Measurements from ENCODE around the gene ELAPOR1. TPM values are rescaled to one million over a fixed set of nuclear protein-coding genes. Genes with fewer than 3 reads are reported as not detected.

Gene ELAPOR1
- total RNA-seq, 1 donor from 2014 or later = 0.08 TPM

- Histone ChIP-seq H3K4me3 (ENCODE audit: low read depth, low read length) (no peak overlapping the region), H3K36me3 (ENCODE audit: control insufficient read depth, insufficient read depth, low read length) (no peaks in the 10 kb centered on the region)
Observed at GRCh38 chr1:109158433-109158832, 44.5 kb downstream of the ELAPOR1 start.

GRCh38 chr1:109159326-109159725 lies 45.4 kb downstream of the ELAPOR1 start:
- no peak for DNase-seq (ENCODE audit: low read depth)
- TF ChIP-seq CTCF (IDR thresholded peaks at IDR 0.05; ENCODE audit: insufficient read depth, low read length, poor library complexity, severe bottlenecking) = no peak
- Histone ChIP-seq H3K36me3 (ENCODE audit: control insufficient read depth, insufficient read depth, low read length) (no peaks in the 10 kb centered on the region), H3K27me3 (ENCODE audit: control insufficient read depth, insufficient read depth, low read length) (no peaks in the 10 kb centered on the region), H3K4me3 (ENCODE audit: low read depth, low read length) (no peak overlapping the region)

More at GRCh38 chr1:109158433-109158832, 44.5 kb downstream of the ELAPOR1 start:
- TF ChIP-seq CTCF (IDR thresholded peaks at IDR 0.05; ENCODE audit: insufficient read depth, low read length, poor library complexity, severe bottlenecking) = no peak
- no peak for DNase-seq (ENCODE audit: low read depth)
- no peaks in the 10 kb centered on the region for H3K27me3 ChIP-seq (ENCODE audit: control insufficient read depth, insufficient read depth, low read length)

GRCh38 chr1:109160071-109160840 lies 46.3 kb downstream of the ELAPOR1 start:
- H3K4me3 ChIP-seq (ENCODE audit: low read depth, low read length) = no peak overlapping the region
- no peaks in the 10 kb centered on the region for H3K36me3 ChIP-seq (ENCODE audit: control insufficient read depth, insufficient read depth, low read length)
- no peak for TF ChIP-seq CTCF (IDR thresholded peaks at IDR 0.05; ENCODE audit: insufficient read depth, low read length, poor library complexity, severe bottlenecking)
- DNase-seq (ENCODE audit: low read depth) = no peak
- no peaks in the 10 kb centered on the region for H3K27me3 ChIP-seq (ENCODE audit: control insufficient read depth, insufficient read depth, low read length)

GRCh38 chr1:109161858-109162606 lies 48.1 kb downstream of the ELAPOR1 start:
- H3K36me3 ChIP-seq (ENCODE audit: control insufficient read depth, insufficient read depth, low read length) = no peaks in the 10 kb centered on the region
- DNase-seq (ENCODE audit: low read depth) = peak; percentile 53
- H3K27me3 ChIP-seq (ENCODE audit: control insufficient read depth, insufficient read depth, low read length) = no peaks in the 10 kb centered on the region
- no peak overlapping the region for H3K4me3 ChIP-seq (ENCODE audit: low read depth, low read length)
- TF ChIP-seq CTCF (IDR thresholded peaks at IDR 0.05; ENCODE audit: insufficient read depth, low read length, poor library complexity, severe bottlenecking) = no peak

GRCh38 chr1:109162626-109163025 lies 48.7 kb downstream of the ELAPOR1 start:
- Histone ChIP-seq H3K4me3 (ENCODE audit: low read depth, low read length) (no peak overlapping the region), H3K27me3 (ENCODE audit: control insufficient read depth, insufficient read depth, low read length) (no peaks in the 10 kb centered on the region), H3K36me3 (ENCODE audit: control insufficient read depth, insufficient read depth, low read length) (no peaks in the 10 kb centered on the region)
- TF ChIP-seq CTCF (IDR thresholded peaks at IDR 0.05; ENCODE audit: insufficient read depth, low read length, poor library complexity, severe bottlenecking) = no peak
- DNase-seq (ENCODE audit: low read depth) = no peak

Data from kidney epithelial cell (primary cell).